Urothelium cell line (cell line): Measurements from ENCODE around the gene NDST1.
A peak's percentile ranks its signal among the peaks of the same experiment; 100 is the strongest.
"Not testable (repeated sequence)": the region's sequence is repeated elsewhere in the genome, so short reads cannot be mapped to it uniquely, and the experiment has no call there.

ENCODE experiments used
- DNase-seq: peaks from one replicate; pipeline ENCODE4 v3.0.0; 2011; ENCODE audit warnings: low spot score, mixed read lengths
- FAIRE-seq: peaks from 2 replicates; lab custom pipeline; 2011; peaks lifted over from hg19 to GRCh38; lab: Jason Lieb, UNC

The NDST1 gene

DNA sequence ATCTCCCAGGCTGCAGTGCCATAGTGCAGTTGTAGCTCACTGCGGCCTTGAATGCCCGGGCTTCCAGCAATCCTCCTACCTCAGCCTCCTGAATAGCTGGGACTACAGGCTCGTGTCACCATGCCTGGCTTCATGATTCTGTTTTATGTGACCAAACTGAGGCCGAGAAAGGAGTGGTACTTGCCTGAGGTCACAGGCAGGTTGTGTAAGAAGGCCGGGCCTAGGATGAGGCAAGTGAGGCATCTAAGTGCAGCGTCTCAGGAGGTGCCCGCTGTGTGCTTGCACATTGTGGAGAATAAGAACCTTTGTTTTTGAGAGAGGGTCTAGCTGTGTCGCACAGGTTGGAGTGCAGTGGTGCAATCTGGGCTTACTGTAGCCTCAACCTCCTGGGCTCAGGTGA is 2.1 kb upstream of the NDST1 start:
- FAIRE-seq, result no peak
- DNase-seq, result no peak

- FAIRE-seq (no peak), DNase-seq (no peak)
Measured at GRCh38 chr5:150506571-150507473, 1.1 kb upstream of the NDST1 start.

DNA sequence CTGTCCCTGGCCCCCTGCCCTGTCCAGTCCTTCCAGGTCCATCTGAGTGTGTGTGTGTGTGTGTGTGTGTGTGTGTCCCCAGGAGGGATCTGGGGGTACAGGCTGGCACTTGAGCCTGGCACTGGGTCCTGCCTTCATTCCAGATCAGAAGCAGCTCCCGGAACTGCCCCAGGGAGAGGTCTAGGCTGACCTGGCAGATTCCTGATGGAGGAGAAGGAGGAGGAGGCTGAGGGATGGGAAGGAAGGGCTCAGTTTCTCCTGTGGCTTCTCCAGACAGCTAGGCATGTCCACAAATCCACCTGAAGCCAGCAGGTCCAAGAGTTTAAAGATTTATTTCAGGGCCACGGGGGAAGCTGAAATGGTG is 328 bp downstream of the NDST1 start:
- DNase-seq (no peak), FAIRE-seq (no peak)

DNA sequence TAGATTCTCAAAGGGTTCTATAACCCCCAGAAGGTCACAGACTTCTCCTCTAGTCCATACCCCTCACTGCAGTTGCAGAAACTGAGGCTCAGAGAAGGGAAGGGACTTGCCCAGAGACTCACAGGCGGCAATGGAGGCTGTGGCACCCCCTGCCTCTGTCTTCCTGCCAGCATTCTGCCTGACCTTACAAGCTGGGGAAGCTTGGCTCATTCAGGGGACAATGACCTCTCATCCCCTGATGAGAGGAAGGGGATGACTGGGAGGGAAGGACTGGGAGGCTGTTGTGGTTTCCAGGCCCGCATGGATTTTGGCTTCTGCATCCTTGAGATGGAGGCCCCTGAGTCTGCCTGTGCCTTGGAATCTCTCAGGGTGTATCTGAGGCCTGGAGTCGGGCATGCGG is 897 bp downstream of the NDST1 start:
- DNase-seq (no peak), FAIRE-seq (no peak)

GRCh38 chr5:150509992-150510391 is 2.1 kb downstream of the NDST1 start:
- no peak for FAIRE-seq
- DNase-seq, result no peak

DNA sequence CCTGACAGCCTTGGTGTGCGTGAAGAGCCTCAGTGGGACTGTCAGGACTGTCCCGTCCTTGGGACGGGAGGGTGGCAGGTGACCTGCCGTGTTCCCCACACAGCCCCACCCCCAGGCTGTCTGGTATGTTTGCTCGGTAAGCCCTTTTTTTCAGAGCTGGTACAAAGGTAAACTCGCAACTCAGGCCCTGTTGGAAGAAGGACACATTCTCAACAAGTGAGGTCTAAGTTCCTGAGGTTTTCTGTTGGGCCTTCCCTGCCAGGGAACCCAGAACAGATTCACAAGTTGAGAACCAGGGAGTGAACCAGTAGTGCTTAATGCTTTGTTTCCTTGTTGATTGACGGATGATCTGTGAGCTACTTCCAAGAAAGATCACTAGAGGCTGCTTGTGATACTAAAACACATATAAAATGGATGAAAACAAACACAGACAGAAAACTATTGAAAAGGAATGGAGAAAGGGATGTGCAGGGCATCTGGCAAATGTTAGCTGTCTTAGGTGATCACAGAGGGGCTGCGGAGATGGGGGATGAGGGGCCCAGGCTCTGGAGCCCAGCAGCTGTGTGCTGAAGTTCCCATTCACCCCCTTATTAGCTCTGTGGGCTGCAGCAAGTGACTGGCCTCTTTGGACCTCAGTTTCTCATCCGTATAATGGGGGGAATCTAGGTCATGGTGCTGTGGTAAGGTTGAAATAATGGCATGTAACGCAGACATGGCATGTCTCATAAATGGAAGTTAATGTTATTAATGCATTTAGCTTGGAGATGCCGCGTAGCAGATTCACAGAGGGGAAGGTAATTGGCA is 2.7 kb downstream of the NDST1 start:
- no peak for FAIRE-seq
- DNase-seq, result no peak

DNA sequence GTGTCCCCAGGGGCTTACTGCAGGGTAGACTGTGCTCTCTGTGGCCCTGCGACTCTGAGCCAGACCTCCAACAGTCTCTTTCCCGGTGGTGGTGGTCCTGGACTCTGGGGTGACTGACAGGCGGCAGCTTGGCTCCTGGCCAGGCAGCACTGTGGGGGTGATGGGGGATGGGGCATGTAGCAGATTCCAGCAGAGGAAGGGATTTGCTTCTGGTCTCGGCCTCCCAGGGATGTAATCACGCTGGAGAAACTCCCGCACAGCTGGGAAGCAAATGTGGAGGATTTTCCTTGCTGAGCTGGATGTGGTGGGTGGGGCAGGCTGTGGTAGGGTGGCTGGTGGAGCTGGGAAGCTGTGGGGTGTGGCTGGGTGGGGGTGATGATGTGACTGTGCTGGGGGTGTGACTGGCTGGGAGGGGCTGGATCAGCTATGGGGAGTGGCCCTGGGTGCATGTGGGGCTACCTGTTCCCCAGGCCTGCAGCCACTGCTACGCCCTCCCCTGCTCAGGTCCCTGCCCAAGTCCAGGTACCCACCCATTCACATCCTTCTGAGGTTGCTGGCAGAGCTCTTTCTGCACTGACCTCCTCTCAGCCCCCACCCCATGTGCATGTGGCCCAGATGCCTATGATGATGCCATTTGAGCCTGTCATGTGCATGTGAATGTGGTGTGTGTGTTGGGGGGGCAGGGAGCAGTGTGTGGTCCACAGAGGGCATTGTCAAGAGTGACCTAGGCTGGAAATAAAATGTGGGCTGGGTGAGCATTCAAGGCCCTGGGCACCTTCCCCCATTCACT is 3.8 kb downstream of the NDST1 start:
- DNase-seq (peak; percentile 41), FAIRE-seq (peak; percentile 79)

GRCh38 chr5:150512368-150512747 is 4.4 kb downstream of the NDST1 start:
- no peak for DNase-seq
- no peak for FAIRE-seq

GRCh38 chr5:150513375-150514309 is 5.7 kb downstream of the NDST1 start:
- FAIRE-seq (no peak), DNase-seq (no peak)

- peak; percentile 63 for DNase-seq
- no peak for FAIRE-seq
Measured at GRCh38 chr5:150514708-150515211, 6.8 kb downstream of the NDST1 start.

- no peak for FAIRE-seq
- peak; percentile 22 for DNase-seq
Measured at GRCh38 chr5:150515446-150515845, 7.5 kb downstream of the NDST1 start.

GRCh38 chr5:150516011-150516410 is 8.1 kb downstream of the NDST1 start:
- FAIRE-seq (no peak), DNase-seq (peak; percentile 31)

DNA sequence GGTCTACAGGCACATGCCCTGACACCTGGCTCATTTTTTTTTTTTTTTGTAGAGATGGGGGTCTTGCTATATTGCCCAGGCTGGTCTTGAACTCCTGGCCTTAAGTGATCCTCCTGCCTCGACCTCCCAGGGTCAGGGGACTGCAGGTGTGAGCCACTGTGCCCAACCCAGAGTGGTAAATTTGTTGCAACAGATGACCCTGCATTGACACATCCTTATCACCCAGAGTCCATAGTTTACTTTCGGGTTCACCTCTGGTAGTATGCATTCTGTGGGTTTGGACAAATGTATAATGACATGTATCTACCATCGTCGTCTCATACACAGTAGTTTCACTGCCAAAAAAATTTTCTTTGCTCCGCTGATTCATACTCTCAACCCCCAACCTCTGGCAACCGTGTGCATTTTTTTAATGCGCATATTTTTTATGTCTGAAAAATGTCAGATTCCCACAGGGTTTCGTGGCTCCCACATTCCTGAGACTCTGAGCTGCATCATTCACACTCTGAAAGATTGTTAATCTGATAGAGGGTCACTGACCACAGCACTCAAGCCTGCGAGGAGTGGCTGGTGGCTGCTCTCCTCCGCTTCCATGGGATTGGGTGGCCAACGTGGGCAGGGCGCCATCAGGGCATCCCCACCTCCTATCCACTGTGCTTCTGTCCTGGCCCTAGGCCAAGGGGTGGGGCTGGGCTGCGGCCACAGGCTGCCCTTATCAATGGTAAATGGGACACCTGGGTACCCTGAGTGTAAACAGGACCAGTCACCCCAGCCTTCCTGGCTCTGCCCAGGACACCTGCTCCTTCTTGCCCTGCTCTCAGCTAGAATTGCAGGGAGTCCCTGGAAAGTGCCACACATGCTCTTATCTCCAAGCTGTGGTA is 9.6 kb downstream of the NDST1 start:
- DNase-seq (peak; percentile 94), FAIRE-seq (peak; percentile 80)

GRCh38 chr5:150518712-150519559 is 11.0 kb downstream of the NDST1 start:
- not testable (repeated sequence) for FAIRE-seq

DNA sequence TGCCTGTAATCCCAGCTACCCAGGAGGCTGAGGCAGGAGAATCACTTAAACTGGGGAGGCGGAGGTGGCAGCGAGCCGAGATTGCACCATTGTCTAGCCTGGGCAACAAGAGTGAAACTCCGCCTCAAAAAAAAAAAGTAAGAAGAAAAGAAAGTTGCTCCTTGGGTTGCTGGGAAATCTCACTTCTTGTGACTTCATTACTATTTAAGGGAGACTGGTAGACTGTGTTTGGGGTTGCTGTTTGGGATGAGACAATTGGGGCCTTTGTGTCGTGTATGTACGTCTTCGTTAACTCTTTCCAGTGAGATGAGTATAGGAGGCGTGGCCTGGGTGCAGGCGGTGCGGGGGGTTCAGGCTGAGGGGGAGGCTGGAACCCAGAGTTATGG is 11.6 kb downstream of the NDST1 start:
- DNase-seq (no peak), FAIRE-seq (no peak)

More at GRCh38 chr5:150518712-150519559, 11.0 kb downstream of the NDST1 start:
- not testable (repeated sequence) for DNase-seq

DNA sequence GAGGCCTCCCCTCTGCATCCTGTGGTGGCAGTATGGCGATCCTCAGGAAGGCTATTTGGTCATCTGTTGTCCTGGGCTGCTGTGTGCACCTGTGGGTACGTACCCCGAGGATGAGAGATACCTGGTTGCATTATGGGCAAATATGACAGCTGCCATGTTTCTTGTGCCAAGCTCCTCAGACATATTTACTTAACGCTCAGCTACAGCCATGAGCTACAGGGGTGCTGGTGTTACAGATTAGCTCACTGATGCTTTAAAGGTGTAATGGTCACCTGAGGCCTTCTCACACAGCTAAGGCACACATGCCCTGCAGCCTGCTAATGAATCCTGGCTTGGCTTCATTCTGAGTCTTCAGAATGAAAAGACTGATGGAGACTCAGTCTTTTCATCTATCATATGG is 12.0 kb downstream of the NDST1 start:
- peak; percentile 37 for FAIRE-seq
- DNase-seq, result no peak

DNA sequence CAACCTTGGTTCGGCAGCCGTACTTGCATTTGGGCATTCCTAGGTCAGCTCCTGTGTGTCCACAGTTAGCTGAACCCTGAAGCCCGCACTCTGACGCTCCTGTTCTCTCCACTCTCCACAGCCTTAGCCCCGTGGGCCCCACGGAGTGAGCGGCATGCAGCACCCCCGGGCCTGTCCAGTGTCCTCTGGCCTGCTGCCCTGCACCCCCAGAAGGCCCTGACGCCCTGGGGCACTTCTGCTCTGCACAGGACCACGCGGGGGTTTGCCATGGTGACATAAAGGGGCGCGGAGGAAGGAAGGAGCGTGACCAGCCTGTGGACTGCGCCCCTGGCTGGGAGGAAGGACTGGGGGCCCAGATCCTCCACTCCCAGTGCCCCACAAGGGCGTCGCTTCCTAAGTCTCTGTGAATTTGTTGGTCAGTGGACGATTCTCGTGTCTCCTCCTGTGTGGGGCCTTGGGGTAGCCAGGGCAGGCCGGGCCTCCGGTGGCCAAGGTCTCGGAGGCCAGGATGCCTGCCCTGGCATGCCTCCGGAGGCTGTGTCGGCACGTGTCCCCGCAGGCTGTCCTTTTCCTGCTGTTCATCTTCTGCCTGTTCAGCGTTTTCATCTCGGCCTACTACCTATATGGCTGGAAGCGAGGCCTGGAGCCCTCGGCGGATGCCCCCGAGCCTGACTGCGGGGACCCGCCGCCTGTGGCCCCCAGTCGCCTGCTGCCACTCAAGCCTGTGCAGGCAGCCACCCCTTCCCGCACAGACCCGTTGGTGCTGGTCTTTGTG is 13.0 kb downstream of the NDST1 start:
- FAIRE-seq (no peak), DNase-seq (no peak)
